Endothelial cell of umbilical vein (primary cell): Measurements from ENCODE around the gene RTEL1. TPM values are rescaled to one million over a fixed set of nuclear protein-coding genes. Genes with fewer than 3 reads are reported as not detected.

Experiments
- BruUV-seq: library from RNA; stranded (reverse); fragments of 400-500 nt; replicated peaks from 2 replicates; lab custom pipeline; 2021; lab: Mats Ljungman, UMichigan
- CTCF ChIA-PET: fragments of 300-600, 350-600 bp; sonication (Branson Sonifier 250); formaldehyde crosslinking; loops from one replicate; lab custom pipeline; 2021; ENCODE audit warnings: antibody characterized with exemption, inconsistent platforms; lab: Charles Lee
- POLR2A ChIA-PET: fragments of 300-600, 350-600 bp; sonication (Branson Sonifier 250); formaldehyde crosslinking; loops from one replicate; lab custom pipeline; 2021; ENCODE audit warnings: antibody characterized with exemption, inconsistent platforms; lab: Charles Lee
- DNase-seq: peaks from one replicate; pipeline ENCODE4 v3.0.0-alpha.2; 2011; ENCODE audit warnings: low read depth, low spot score
- FAIRE-seq: peaks from 2 replicates; lab custom pipeline; 2011; peaks lifted over from hg19 to GRCh38; lab: Jason Lieb, UNC
- H2AFZ ChIP-seq: 2 replicates; pipeline ENCODE4 v1.6.0; 2012; ENCODE audit warnings: low read depth, low read length, control low read depth, inconsistent platforms
- H3K27ac ChIP-seq: 2 replicates; pipeline ENCODE4 v1.5.1; 2011; ENCODE audit warnings: low read depth, mild to moderate bottlenecking, control low read depth, low read length, moderate library complexity; ENCODE audit not compliant: insufficient read depth
- H3K27me3 ChIP-seq, 2 experiments: 2 replicates each; pipeline versions ENCODE4 v1.6.0 to v1.6.1; 2011; ENCODE audit warnings: low read length in 2 of 2, mixed read lengths in 1 of 2; ENCODE audit not compliant: control insufficient read depth in 2 of 2, insufficient read depth in 2 of 2
- H3K36me3 ChIP-seq, 2 experiments: 2 replicates in 1 of 2; 3 replicates in 1 of 2; pipeline ENCODE4 v1.5.1; 2011; ENCODE audit warnings: low read length in 2 of 2, mild to moderate bottlenecking in 1 of 2, moderate library complexity in 1 of 2; ENCODE audit not compliant: control insufficient read depth in 2 of 2, insufficient read depth in 2 of 2; ENCODE audit errors: extremely low read depth in 1 of 2
- H3K4me1 ChIP-seq: 3 replicates; pipeline ENCODE4 v1.5.1; 2011; ENCODE audit warnings: mild to moderate bottlenecking, low read length; ENCODE audit not compliant: control insufficient read depth, insufficient read depth; ENCODE audit errors: extremely low read depth
- H3K4me2 ChIP-seq: 2 replicates; pipeline ENCODE4 v1.6.1; 2011; ENCODE audit warnings: low read length, control low read depth, mixed read lengths; ENCODE audit not compliant: insufficient read depth
- H3K4me3 ChIP-seq, 3 experiments: fragments of 200-600 bp in 1 of 3; sonication (generic), shearing (Covaris generic) in 1 of 3; replicated peaks in 1 of 3; 2 replicates each; pipeline ENCODE4 v1.5.1; 2011 to 2016; ENCODE audit warnings: control low read depth in 3 of 3, low read length in 3 of 3, mild to moderate bottlenecking in 2 of 3, inconsistent platforms in 1 of 3, low read depth in 1 of 3, moderate library complexity in 1 of 3; ENCODE audit not compliant: insufficient read depth in 1 of 3
- H3K79me2 ChIP-seq: 2 replicates; pipeline ENCODE4 v1.6.0; 2012; ENCODE audit warnings: low read length, inconsistent platforms; ENCODE audit not compliant: control insufficient read depth, insufficient read depth
- H3K9ac ChIP-seq: replicated peaks from 2 replicates; pipeline ENCODE3; 2011; ENCODE audit warnings: low read length, control low read depth; ENCODE audit not compliant: insufficient read depth; ENCODE audit errors: extremely low read depth
- H3K9me1 ChIP-seq: replicated peaks from 3 replicates; pipeline ENCODE4 v1.6.0; 2011; ENCODE audit warnings: mild to moderate bottlenecking, low read length; ENCODE audit not compliant: control insufficient read depth, insufficient read depth; ENCODE audit errors: extremely low read depth
- H3K9me3 ChIP-seq: replicated peaks from 2 replicates; pipeline ENCODE4 v1.5.1; 2012; ENCODE audit warnings: low read length, inconsistent platforms; ENCODE audit not compliant: control insufficient read depth, insufficient read depth
- H4K20me1 ChIP-seq: replicated peaks from 2 replicates; pipeline ENCODE3; 2011; ENCODE audit warnings: mild to moderate bottlenecking, low read length; ENCODE audit not compliant: control insufficient read depth, insufficient read depth; ENCODE audit errors: extremely low read depth
- EZH2 ChIP-seq: IDR thresholded peaks from 2 replicates; pipeline ENCODE4 v1.6.1; 2012; ENCODE audit warnings: borderline replicate concordance, low read depth, mild to moderate bottlenecking, moderate library complexity, low read length, inconsistent platforms; ENCODE audit not compliant: severe bottlenecking
- FOS ChIP-seq: IDR thresholded peaks from 2 replicates; pipeline ENCODE4 v1.6.1; 2011; ENCODE audit warnings: mild to moderate bottlenecking, low read length, moderate library complexity, borderline replicate concordance; ENCODE audit not compliant: insufficient read depth
- GATA2 ChIP-seq: IDR thresholded peaks from 2 replicates; pipeline ENCODE4 v1.7.0; 2011; ENCODE audit warnings: low read depth, mild to moderate bottlenecking, moderate library complexity, mixed read lengths, low read length; ENCODE audit not compliant: insufficient read length, insufficient read depth
- JUN ChIP-seq: IDR thresholded peaks from 2 replicates; pipeline ENCODE4 v1.6.1; 2011; ENCODE audit warnings: borderline replicate concordance, low read depth; ENCODE audit not compliant: insufficient read length, insufficient read depth
- MYC ChIP-seq: IDR thresholded peaks from one replicate; pipeline ENCODE4 v1.6.1; 2011; ENCODE audit warnings: mild to moderate bottlenecking, low read depth, low read length
- POLR2A ChIP-seq: IDR thresholded peaks from 2 replicates; pipeline ENCODE4 v1.6.1; 2012; ENCODE audit warnings: low read depth, mild to moderate bottlenecking, control low read depth, low read length
- POLR2AphosphoS5 ChIP-seq: IDR thresholded peaks from 2 replicates; pipeline ENCODE4 v1.6.1; 2012; ENCODE audit warnings: low read depth, mild to moderate bottlenecking, control low read depth, low read length, moderate library complexity; ENCODE audit not compliant: insufficient read depth
- dilution Hi-C: fragments of 300-500 bp; cut with MboI; formaldehyde crosslinking; loops from one replicate; pipeline ENCODE4 v1.15.0; 2019; ENCODE audit warnings: low sequenced_read_pairs; ENCODE audit not compliant: extremely low pct_ligation_motif_present
- intact Hi-C: fragments of 100-400 bp; cut with micrococcal nuclease; formaldehyde crosslinking; loops from one replicate; pipeline ENCODE4 v1.10.0; 2022
- polyA plus RNA-seq, 4 experiments: library from polyadenylated mRNA; depleted of rRNA in 3 of 4; stranded (reverse) in 3 of 4; unstranded in 1 of 4; fragments of >200 nt; gene quantifications; 2 replicates each; pipeline versions ENCODE4 v1.2.1 to v1.2.3, GENCODE V29; 2011 to 2012; ENCODE audit warnings: missing spikeins in 1 of 4
- total RNA-seq: library from RNA; stranded (reverse); gene quantifications from 2 replicates; pipeline ENCODE4 v1.2.3, GENCODE V29; 2021
- TF ChIP-seq, protein P1 (sequence below), 2 donors: IDR thresholded peaks; 1 replicate in 1 of 2; 2 replicates in 1 of 2; pipeline ENCODE4 v1.5.1; 2011; ENCODE audit warnings: low read length in 2 of 2, mild to moderate bottlenecking in 2 of 2, moderate library complexity in 2 of 2, control low read depth in 1 of 2, inconsistent platforms in 1 of 2, low read depth in 1 of 2; ENCODE audit not compliant: insufficient read depth in 1 of 2; ENCODE audit errors: extremely low read depth in 1 of 2
- TF ChIP-seq, protein P2 (sequence below): IDR thresholded peaks from 2 replicates; pipeline ENCODE4 v1.6.1; 2011; ENCODE audit not compliant: insufficient read depth, insufficient read length

RTEL1 gene
- total and polyA plus RNA-seq, 2 donors (not counting 3 experiments of a cell fraction or from before 2014, with no cell fraction given): 17.0 to 44.9 TPM

DNA sequence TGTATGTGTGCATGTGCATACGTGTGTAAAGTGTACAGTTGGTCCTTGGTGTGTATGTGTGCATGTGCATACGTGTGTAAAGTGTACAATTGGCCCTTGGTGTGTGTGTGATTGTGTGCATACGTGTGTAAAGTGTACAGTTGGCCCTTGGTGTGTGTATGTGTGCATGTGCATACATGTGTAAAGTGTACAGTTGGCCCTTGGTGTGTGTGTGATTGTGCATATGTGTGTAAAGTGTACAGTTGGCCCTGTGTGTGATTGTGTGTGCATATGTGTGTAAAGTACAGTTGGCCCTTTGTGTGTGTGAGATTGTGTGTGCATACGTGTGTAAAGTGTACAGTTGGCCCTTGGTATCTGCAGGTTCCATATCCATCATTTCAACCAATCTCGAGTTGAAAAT, 73.3 kb downstream of the RTEL1 start:
- no peaks in the 10 kb centered on the region for H4K20me1 ChIP-seq
- H3K27ac ChIP-seq: no peak overlapping the region
- H3K9ac ChIP-seq: no peak overlapping the region
- DNase-seq (no peak), FAIRE-seq (no peak)
- ChIA-PET CTCF (no interaction called here), POLR2A (no interaction called here)
- no peak overlapping the region for H2AFZ ChIP-seq
- H3K9me1 ChIP-seq: no peaks in the 10 kb centered on the region
- H3K79me2 ChIP-seq: peaks cover 26% of the 10 kb centered on the region
- H3K9me3 ChIP-seq: no peaks in the 10 kb centered on the region
- intact Hi-C loops: no loop called here
- no TSS peak for BruUV-seq
- H3K36me3 ChIP-seq: peaks cover 0 to 29% of the 10 kb centered on the region in 2 experiments
- TF ChIP-seq EZH2 (no peak), FOS (no peak), JUN (no peak), MYC (no peak), GATA2 (no peak), POLR2AphosphoS5 (no peak), POLR2A (no peak)
- TF ChIP-seq, protein P1, sequence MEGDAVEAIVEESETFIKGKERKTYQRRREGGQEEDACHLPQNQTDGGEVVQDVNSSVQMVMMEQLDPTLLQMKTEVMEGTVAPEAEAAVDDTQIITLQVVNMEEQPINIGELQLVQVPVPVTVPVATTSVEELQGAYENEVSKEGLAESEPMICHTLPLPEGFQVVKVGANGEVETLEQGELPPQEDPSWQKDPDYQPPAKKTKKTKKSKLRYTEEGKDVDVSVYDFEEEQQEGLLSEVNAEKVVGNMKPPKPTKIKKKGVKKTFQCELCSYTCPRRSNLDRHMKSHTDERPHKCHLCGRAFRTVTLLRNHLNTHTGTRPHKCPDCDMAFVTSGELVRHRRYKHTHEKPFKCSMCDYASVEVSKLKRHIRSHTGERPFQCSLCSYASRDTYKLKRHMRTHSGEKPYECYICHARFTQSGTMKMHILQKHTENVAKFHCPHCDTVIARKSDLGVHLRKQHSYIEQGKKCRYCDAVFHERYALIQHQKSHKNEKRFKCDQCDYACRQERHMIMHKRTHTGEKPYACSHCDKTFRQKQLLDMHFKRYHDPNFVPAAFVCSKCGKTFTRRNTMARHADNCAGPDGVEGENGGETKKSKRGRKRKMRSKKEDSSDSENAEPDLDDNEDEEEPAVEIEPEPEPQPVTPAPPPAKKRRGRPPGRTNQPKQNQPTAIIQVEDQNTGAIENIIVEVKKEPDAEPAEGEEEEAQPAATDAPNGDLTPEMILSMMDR (IDR thresholded peaks at IDR 0.05; ENCODE audit: extremely low read depth in 1 of 2, insufficient read depth in 1 of 2, low read depth in 1 of 2, low read length in 2 of 2): no peak
- TF ChIP-seq, protein P2, sequence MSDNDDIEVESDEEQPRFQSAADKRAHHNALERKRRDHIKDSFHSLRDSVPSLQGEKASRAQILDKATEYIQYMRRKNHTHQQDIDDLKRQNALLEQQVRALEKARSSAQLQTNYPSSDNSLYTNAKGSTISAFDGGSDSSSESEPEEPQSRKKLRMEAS: no peak
- no peak overlapping the region for H3K4me2 ChIP-seq
- no peaks in the 10 kb centered on the region for H3K27me3 ChIP-seq
- no peaks in the 10 kb centered on the region for H3K4me1 ChIP-seq
- no peak overlapping the region for H3K4me3 ChIP-seq
- dilution Hi-C loops: no loop called here
